HEK293 (cell line): ENCODE measurements around the gene SPHK1.
A peak's percentile ranks its signal among the peaks of the same experiment; 100 is the strongest.

Experiments
- GLI2 ChIP-seq: fragments of 450-650 bp; formaldehyde crosslinking; IDR thresholded peaks from 2 replicates; pipeline ENCODE4; 2017; ENCODE audit warnings: missing biosample characterization, missing genetic modification characterization, low read depth, borderline replicate concordance
- GLI4 ChIP-seq: fragments of 450-650 bp; formaldehyde crosslinking; IDR thresholded peaks from 2 replicates; pipeline ENCODE4 v1.5.1; 2016; ENCODE audit warnings: missing biosample characterization, missing genetic modification characterization
- HOXC10 ChIP-seq: sonication (generic); formaldehyde crosslinking; IDR thresholded peaks from 2 replicates; pipeline ENCODE4 v1.8.1; 2023; ENCODE audit warnings: mild to moderate bottlenecking, missing genetic modification reagents
- IKZF3 ChIP-seq: fragments of 450-650 bp; IDR thresholded peaks from 2 replicates; pipeline ENCODE4 v1.5.0; 2018; ENCODE audit warnings: missing biosample characterization, mild to moderate bottlenecking, missing genetic modification characterization, moderate library complexity
- INSM2 ChIP-seq: fragments of 450-650 bp; formaldehyde crosslinking; IDR thresholded peaks from 2 replicates; pipeline ENCODE4 v1.5.1; 2016; ENCODE audit warnings: missing biosample characterization, missing genetic modification characterization
- KLF17 ChIP-seq: fragments of 450-650 bp; formaldehyde crosslinking; IDR thresholded peaks from 2 replicates; pipeline ENCODE4 v1.5.1; 2016; ENCODE audit warnings: missing biosample characterization, missing genetic modification characterization
- KLF8 ChIP-seq: fragments of 450-650 bp; formaldehyde crosslinking; IDR thresholded peaks from 2 replicates; pipeline ENCODE4 v1.5.1; 2016; ENCODE audit warnings: missing biosample characterization, missing genetic modification characterization
- RBAK ChIP-seq: fragments of 450-650 bp; formaldehyde crosslinking; IDR thresholded peaks from 2 replicates; pipeline ENCODE4 v1.5.1; 2016; ENCODE audit warnings: missing biosample characterization, missing genetic modification characterization
- REPIN1 ChIP-seq: fragments of 450-650 bp; formaldehyde crosslinking; IDR thresholded peaks from 2 replicates; pipeline ENCODE4 v1.5.1; 2017; ENCODE audit warnings: missing biosample characterization, missing genetic modification characterization, low read depth
- SP7 ChIP-seq: fragments of 450-650 bp; formaldehyde crosslinking; IDR thresholded peaks from 2 replicates; pipeline ENCODE4 v1.5.1; 2016; ENCODE audit warnings: missing biosample characterization, missing genetic modification characterization
- TRIM28 ChIP-seq: IDR thresholded peaks from 2 replicates; pipeline ENCODE4 v1.6.1; 2011; ENCODE audit warnings: low read length, control low read depth, borderline replicate concordance
- WT1 ChIP-seq: fragments of 450-650 bp; formaldehyde crosslinking; IDR thresholded peaks from 2 replicates; pipeline ENCODE4 v1.5.1; 2016; ENCODE audit warnings: missing biosample characterization, missing genetic modification characterization
- ZBTB26 ChIP-seq: fragments of 450-650 bp; formaldehyde crosslinking; optimal IDR thresholded peaks from 2 replicates; pipeline ENCODE3; 2016; ENCODE audit warnings: missing biosample characterization, mild to moderate bottlenecking, missing genetic modification characterization
- ZNF10 ChIP-seq: fragments of 450-650 bp; formaldehyde crosslinking; IDR thresholded peaks from 2 replicates; pipeline ENCODE4 v1.5.1; 2017; ENCODE audit warnings: missing biosample characterization, missing genetic modification characterization
- ZNF112 ChIP-seq: fragments of 450-650 bp; formaldehyde crosslinking; IDR thresholded peaks from 2 replicates; pipeline ENCODE4 v1.5.0; 2017; ENCODE audit warnings: missing biosample characterization, missing genetic modification characterization
- ZNF114 ChIP-seq: fragments of 450-650 bp; formaldehyde crosslinking; IDR thresholded peaks from 2 replicates; pipeline ENCODE4 v1.5.0; 2017; ENCODE audit warnings: missing biosample characterization, missing genetic modification characterization
- ZNF169 ChIP-seq: fragments of 450-650 bp; formaldehyde crosslinking; IDR thresholded peaks from 2 replicates; pipeline ENCODE4 v1.5.1; 2016; ENCODE audit warnings: missing biosample characterization, missing genetic modification characterization
- ZNF221 ChIP-seq: fragments of 450-650 bp; formaldehyde crosslinking; IDR thresholded peaks from 2 replicates; pipeline ENCODE4 v1.5.1; 2017; ENCODE audit warnings: missing biosample characterization, missing genetic modification characterization, borderline replicate concordance
- ZNF24 ChIP-seq: fragments of 450-650 bp; formaldehyde crosslinking; IDR thresholded peaks from 2 replicates; pipeline ENCODE4 v1.5.1; 2016; ENCODE audit warnings: missing biosample characterization, missing genetic modification characterization
- ZNF670 ChIP-seq: fragments of 450-650 bp; formaldehyde crosslinking; IDR thresholded peaks from 2 replicates; pipeline ENCODE4 v1.5.1; 2016; ENCODE audit warnings: missing biosample characterization, missing genetic modification characterization, low read depth
- ZNF677 ChIP-seq: fragments of 450-650 bp; IDR thresholded peaks from 2 replicates; pipeline ENCODE4 v1.5.0; 2018; ENCODE audit warnings: missing biosample characterization, mild to moderate bottlenecking, missing genetic modification characterization, moderate library complexity
- ZNF785 ChIP-seq: fragments of 450-650 bp; formaldehyde crosslinking; IDR thresholded peaks from 2 replicates; pipeline ENCODE4 v1.5.1; 2016; ENCODE audit warnings: missing biosample characterization, missing genetic modification characterization
- ZNF791 ChIP-seq: fragments of 450-650 bp; formaldehyde crosslinking; IDR thresholded peaks from 2 replicates; pipeline ENCODE4 v1.5.1; 2016; ENCODE audit warnings: missing biosample characterization, missing genetic modification characterization
- ZNF792 ChIP-seq: fragments of 450-650 bp; formaldehyde crosslinking; IDR thresholded peaks from 2 replicates; pipeline ENCODE4 v1.5.1; 2016; ENCODE audit warnings: missing biosample characterization, missing genetic modification characterization
- TF ChIP-seq, protein P1 (sequence below): fragments of 450-650 bp; formaldehyde crosslinking; IDR thresholded peaks from 2 replicates; pipeline ENCODE4 v1.5.1; 2017; ENCODE audit warnings: missing biosample characterization, missing genetic modification characterization
- TF ChIP-seq, protein P2 (sequence below): sonication (generic); formaldehyde crosslinking; IDR thresholded peaks from 2 replicates; pipeline ENCODE4 v1.8.1; 2022; ENCODE audit warnings: mild to moderate bottlenecking, moderate library complexity, missing genetic modification reagents
- TF ChIP-seq, protein P3 (sequence below): fragments of 450-650 bp; formaldehyde crosslinking; IDR thresholded peaks from 2 replicates; pipeline ENCODE4 v1.5.1; 2016; ENCODE audit warnings: missing biosample characterization, missing genetic modification characterization, borderline replicate concordance
- TF ChIP-seq, protein P4 (sequence below): fragments of 450-650 bp; formaldehyde crosslinking; IDR thresholded peaks from 2 replicates; pipeline ENCODE4 v1.5.1; 2016; ENCODE audit warnings: missing biosample characterization, missing genetic modification characterization

The SPHK1 gene

DNA sequence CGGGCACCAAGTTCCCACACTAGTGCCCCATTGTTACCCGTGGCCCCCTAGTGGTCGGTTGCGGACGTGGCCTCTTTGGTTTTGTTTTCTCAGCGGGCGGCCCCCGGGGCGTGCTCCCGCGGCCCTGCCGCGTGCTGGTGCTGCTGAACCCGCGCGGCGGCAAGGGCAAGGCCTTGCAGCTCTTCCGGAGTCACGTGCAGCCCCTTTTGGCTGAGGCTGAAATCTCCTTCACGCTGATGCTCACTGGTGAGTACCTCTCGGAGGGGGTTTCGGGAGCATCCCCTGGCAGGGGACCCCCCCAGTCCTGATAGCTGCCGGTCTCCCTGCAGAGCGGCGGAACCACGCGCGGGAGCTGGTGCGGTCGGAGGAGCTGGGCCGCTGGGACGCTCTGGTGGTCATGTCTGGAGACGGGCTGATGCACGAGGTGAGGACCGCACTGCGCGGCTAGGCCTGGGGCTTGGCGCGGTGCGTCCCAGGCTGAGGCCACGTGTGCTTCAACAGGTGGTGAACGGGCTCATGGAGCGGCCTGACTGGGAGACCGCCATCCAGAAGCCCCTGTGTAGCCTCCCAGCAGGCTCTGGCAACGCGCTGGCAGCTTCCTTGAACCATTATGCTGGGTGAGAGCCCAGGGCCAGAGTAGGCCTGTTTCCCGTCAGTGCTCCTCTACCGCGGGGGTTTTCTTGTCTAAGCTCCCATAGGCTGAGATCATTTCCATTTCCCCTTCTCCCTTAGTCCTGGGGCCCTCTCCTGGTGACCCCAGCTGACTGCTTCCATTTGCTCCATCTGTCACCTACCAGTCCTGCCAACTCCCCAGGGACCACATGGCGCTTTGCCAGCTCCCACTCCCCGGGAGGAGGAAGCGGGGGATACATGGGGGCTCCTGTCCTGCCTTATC is 1.7 kb downstream of the SPHK1 start (continued):
- TF ChIP-seq, protein P1, sequence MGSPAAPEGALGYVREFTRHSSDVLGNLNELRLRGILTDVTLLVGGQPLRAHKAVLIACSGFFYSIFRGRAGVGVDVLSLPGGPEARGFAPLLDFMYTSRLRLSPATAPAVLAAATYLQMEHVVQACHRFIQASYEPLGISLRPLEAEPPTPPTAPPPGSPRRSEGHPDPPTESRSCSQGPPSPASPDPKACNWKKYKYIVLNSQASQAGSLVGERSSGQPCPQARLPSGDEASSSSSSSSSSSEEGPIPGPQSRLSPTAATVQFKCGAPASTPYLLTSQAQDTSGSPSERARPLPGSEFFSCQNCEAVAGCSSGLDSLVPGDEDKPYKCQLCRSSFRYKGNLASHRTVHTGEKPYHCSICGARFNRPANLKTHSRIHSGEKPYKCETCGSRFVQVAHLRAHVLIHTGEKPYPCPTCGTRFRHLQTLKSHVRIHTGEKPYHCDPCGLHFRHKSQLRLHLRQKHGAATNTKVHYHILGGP: no peak
- TF ChIP-seq, protein P2, sequence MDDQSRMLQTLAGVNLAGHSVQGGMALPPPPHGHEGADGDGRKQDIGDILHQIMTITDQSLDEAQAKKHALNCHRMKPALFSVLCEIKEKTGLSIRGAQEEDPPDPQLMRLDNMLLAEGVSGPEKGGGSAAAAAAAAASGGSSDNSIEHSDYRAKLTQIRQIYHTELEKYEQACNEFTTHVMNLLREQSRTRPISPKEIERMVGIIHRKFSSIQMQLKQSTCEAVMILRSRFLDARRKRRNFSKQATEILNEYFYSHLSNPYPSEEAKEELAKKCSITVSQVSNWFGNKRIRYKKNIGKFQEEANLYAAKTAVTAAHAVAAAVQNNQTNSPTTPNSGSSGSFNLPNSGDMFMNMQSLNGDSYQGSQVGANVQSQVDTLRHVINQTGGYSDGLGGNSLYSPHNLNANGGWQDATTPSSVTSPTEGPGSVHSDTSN: peak; percentile 89
- no peak for TF ChIP-seq REPIN1
- peak; percentile 79 for TF ChIP-seq SP7 (tag by site-specific recombination)
- TF ChIP-seq GLI4 (tag by site-specific recombination): no peak
- no peak for TF ChIP-seq GLI2 (tag by site-specific recombination)
- TF ChIP-seq ZNF112 (tag by site-specific recombination): no peak
- TF ChIP-seq ZNF791 (tag by site-specific recombination): no peak
- TF ChIP-seq INSM2: 0 out of 2 replicates have a peak, but pooled peaks have one; percentile 49
- no peak for TF ChIP-seq ZNF221
- no peak for TF ChIP-seq RBAK
- peak; percentile 40; the same call in 1 of the 2 replicates for TF ChIP-seq IKZF3 (tag by site-specific recombination)
- no peak for TF ChIP-seq ZNF785 (tag by site-specific recombination)
- TF ChIP-seq HOXC10 (CRISPR knock-in tag): no peak
- no peak for TF ChIP-seq ZNF792
- peak; percentile 68; the same call in 1 of the 2 replicates for TF ChIP-seq KLF17
- TF ChIP-seq WT1 (tag by site-specific recombination): no peak
- peak; percentile 85 for TF ChIP-seq KLF8 (tag by site-specific recombination)
- no peak for TF ChIP-seq ZNF670 (tag by site-specific recombination)
- TF ChIP-seq ZNF169 (tag by site-specific recombination): no peak
- no peak for TF ChIP-seq ZNF114 (tag by site-specific recombination)
- 0 out of 2 replicates have a peak, but pooled peaks have one; percentile 51 for TF ChIP-seq ZNF24
- TF ChIP-seq ZNF677 (tag by site-specific recombination): no peak
- no peak for TF ChIP-seq ZNF10 (tag by site-specific recombination)
- TF ChIP-seq, protein P3, sequence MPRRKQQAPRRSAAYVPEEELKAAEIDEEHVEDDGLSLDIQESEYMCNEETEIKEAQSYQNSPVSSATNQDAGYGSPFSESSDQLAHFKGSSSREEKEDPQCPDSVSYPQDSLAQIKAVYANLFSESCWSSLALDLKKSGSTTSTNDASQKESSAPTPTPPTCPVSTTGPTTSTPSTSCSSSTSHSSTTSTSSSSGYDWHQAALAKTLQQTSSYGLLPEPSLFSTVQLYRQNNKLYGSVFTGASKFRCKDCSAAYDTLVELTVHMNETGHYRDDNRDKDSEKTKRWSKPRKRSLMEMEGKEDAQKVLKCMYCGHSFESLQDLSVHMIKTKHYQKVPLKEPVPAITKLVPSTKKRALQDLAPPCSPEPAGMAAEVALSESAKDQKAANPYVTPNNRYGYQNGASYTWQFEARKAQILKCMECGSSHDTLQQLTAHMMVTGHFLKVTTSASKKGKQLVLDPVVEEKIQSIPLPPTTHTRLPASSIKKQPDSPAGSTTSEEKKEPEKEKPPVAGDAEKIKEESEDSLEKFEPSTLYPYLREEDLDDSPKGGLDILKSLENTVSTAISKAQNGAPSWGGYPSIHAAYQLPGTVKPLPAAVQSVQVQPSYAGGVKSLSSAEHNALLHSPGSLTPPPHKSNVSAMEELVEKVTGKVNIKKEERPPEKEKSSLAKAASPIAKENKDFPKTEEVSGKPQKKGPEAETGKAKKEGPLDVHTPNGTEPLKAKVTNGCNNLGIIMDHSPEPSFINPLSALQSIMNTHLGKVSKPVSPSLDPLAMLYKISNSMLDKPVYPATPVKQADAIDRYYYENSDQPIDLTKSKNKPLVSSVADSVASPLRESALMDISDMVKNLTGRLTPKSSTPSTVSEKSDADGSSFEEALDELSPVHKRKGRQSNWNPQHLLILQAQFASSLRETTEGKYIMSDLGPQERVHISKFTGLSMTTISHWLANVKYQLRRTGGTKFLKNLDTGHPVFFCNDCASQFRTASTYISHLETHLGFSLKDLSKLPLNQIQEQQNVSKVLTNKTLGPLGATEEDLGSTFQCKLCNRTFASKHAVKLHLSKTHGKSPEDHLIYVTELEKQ (tag by site-specific recombination): 0 out of 2 replicates have a peak, but pooled peaks have one; percentile 54
- TF ChIP-seq, protein P4, sequence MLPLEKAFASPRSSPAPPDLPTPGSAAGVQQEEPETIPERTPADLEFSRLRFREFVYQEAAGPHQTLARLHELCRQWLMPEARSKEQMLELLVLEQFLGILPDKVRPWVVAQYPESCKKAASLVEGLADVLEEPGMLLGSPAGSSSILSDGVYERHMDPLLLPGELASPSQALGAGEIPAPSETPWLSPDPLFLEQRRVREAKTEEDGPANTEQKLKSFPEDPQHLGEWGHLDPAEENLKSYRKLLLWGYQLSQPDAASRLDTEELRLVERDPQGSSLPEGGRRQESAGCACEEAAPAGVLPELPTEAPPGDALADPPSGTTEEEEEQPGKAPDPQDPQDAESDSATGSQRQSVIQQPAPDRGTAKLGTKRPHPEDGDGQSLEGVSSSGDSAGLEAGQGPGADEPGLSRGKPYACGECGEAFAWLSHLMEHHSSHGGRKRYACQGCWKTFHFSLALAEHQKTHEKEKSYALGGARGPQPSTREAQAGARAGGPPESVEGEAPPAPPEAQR (tag by site-specific recombination): no peak
- TF ChIP-seq TRIM28: peak; percentile 8; the same call in 1 of the 2 replicates
- TF ChIP-seq ZBTB26: peak; percentile 82
